Nephron (organoid): ENCODE results near the gene FLOT1.
"Not testable (repeated sequence)": the region's sequence is repeated elsewhere in the genome, so short reads cannot be mapped to it uniquely, and the experiment has no call there.

ENCODE experiments used
- H3K27ac Mint-ChIP-seq, 3 experiments: 2 replicates each; pipeline ENCODE4 v1.8.0; 2020; ENCODE audit warnings: mixed read lengths in 3 of 3, mild to moderate bottlenecking in 2 of 3, moderate library complexity in 1 of 3
- H3K27me3 Mint-ChIP-seq: 2 replicates; pipeline ENCODE4 v1.8.0; 2021; ENCODE audit warnings: low read depth, mild to moderate bottlenecking, moderate library complexity, mixed read lengths
- H3K36me3 Mint-ChIP-seq: 2 replicates; pipeline ENCODE4 v1.8.0; 2020; ENCODE audit warnings: low read depth, mixed read lengths
- H3K4me1 Mint-ChIP-seq: 2 replicates; pipeline ENCODE4 v1.8.0; 2020; ENCODE audit warnings: mixed read lengths
- H3K4me3 Mint-ChIP-seq, 3 experiments: 2 replicates each; pipeline ENCODE4 v1.8.0; 2020; ENCODE audit warnings: mild to moderate bottlenecking in 3 of 3, mixed read lengths in 3 of 3, moderate library complexity in 2 of 3
- H3K9me3 Mint-ChIP-seq: 2 replicates; pipeline ENCODE4 v1.8.0; 2020; ENCODE audit warnings: mixed read lengths
- CTCF ChIP-seq, 3 experiments: fragments of 200-600 bp; sonication (generic); IDR thresholded peaks; one replicate each; pipeline ENCODE4 v1.5.0; 2021; ENCODE audit warnings: antibody characterized with exemption in 3 of 3; ENCODE audit not compliant: unreplicated experiment in 3 of 3

Gene FLOT1

GRCh38 chr6:30719356-30719755 lies 23.1 kb downstream of the FLOT1 start:
- H3K36me3 Mint-ChIP-seq = peaks cover 43% of the 10 kb centered on the region
- peak overlapping the region; percentile 97 to 99 (median 99) for H3K27ac Mint-ChIP-seq
- H3K4me1 Mint-ChIP-seq = peaks cover 55% of the 10 kb centered on the region
- H3K9me3 Mint-ChIP-seq = no peaks in the 10 kb centered on the region
- no peak for TF ChIP-seq CTCF (IDR thresholded peaks at IDR 0.05; ENCODE audit: unreplicated experiment in 3 of 3)
- peak overlapping the region; percentile 99 for H3K4me3 Mint-ChIP-seq
- no peaks in the 10 kb centered on the region for H3K27me3 Mint-ChIP-seq

GRCh38 chr6:30717845-30718720 lies 24.4 kb downstream of the FLOT1 start:
- H3K9me3 Mint-ChIP-seq, H3K27me3 Mint-ChIP-seq: not testable (repeated sequence)

GRCh38 chr6:30717129-30717844 lies 25.2 kb downstream of the FLOT1 start, which contains the start of gene MDC1:
Gene MDC1, minus strand, starts transcription at chr6:30717281. Its CDS starts 2,106 bp downstream, at chr6:30715175.
- Mint-ChIP-seq H3K27ac (peak within 1 kb of the TSS; percentile 100), H3K27me3 (no peaks in the 10 kb centered on the region)

More at GRCh38 chr6:30717845-30718720, 24.4 kb downstream of the FLOT1 start:
- peak in 1 of 3 experiments; percentile 5 for TF ChIP-seq CTCF (IDR thresholded peaks at IDR 0.05; ENCODE audit: unreplicated experiment in 3 of 3)
- Mint-ChIP-seq H3K27ac (peak overlapping the region; percentile 100), H3K36me3 (peaks cover 39% of the 10 kb centered on the region), H3K4me1 (peaks cover 43% of the 10 kb centered on the region), H3K4me3 (peak overlapping the region; percentile 99)

GRCh38 chr6:30716879-30717128 lies 25.7 kb downstream of the FLOT1 start:
- peaks cover 34% of the 10 kb centered on the region for H3K4me1 Mint-ChIP-seq
- peak overlapping the region; percentile 100 for H3K27ac Mint-ChIP-seq
- no peaks in the 10 kb centered on the region for H3K27me3 Mint-ChIP-seq
- H3K9me3 Mint-ChIP-seq = no peaks in the 10 kb centered on the region
- no peak for TF ChIP-seq CTCF (IDR thresholded peaks at IDR 0.05; ENCODE audit: unreplicated experiment in 3 of 3)
- peaks cover 40% of the 10 kb centered on the region for H3K36me3 Mint-ChIP-seq
- H3K4me3 Mint-ChIP-seq = peak overlapping the region; percentile 93 to 95 (median 94)

More at GRCh38 chr6:30717129-30717844, 25.2 kb downstream of the FLOT1 start, which contains the start of gene MDC1:
- H3K4me3 Mint-ChIP-seq = peak within 1 kb of the TSS; percentile 93 to 95 (median 94)
- peaks cover 35% of the 10 kb centered on the region for H3K4me1 Mint-ChIP-seq
- no peaks in the 10 kb centered on the region for H3K9me3 Mint-ChIP-seq
- peaks cover 39% of the 10 kb centered on the region for H3K36me3 Mint-ChIP-seq
- peak; percentile 20 to 38 (median 28) for TF ChIP-seq CTCF (IDR thresholded peaks at IDR 0.05; ENCODE audit: unreplicated experiment in 3 of 3)

GRCh38 chr6:30714263-30714662 lies 28.2 kb downstream of the FLOT1 start:
- H3K36me3 Mint-ChIP-seq = peaks cover 52% of the 10 kb centered on the region
- TF ChIP-seq CTCF (IDR thresholded peaks at IDR 0.05; ENCODE audit: unreplicated experiment in 3 of 3) = no peak
- H3K4me3 Mint-ChIP-seq = no peak overlapping the region
- no peaks in the 10 kb centered on the region for H3K9me3 Mint-ChIP-seq
- no peaks in the 10 kb centered on the region for H3K27me3 Mint-ChIP-seq
- H3K27ac Mint-ChIP-seq = no peak overlapping the region
- peaks cover 26% of the 10 kb centered on the region for H3K4me1 Mint-ChIP-seq
